Ecto neural progenitor cell (in vitro differentiated cells): ENCODE measurements around the gene CDX2.

ENCODE experiments used
- DNase-seq: peaks from one replicate; pipeline ENCODE4 v3.0.0-alpha.2; 2018; ENCODE audit warnings: low spot score

Gene CDX2

DNA sequence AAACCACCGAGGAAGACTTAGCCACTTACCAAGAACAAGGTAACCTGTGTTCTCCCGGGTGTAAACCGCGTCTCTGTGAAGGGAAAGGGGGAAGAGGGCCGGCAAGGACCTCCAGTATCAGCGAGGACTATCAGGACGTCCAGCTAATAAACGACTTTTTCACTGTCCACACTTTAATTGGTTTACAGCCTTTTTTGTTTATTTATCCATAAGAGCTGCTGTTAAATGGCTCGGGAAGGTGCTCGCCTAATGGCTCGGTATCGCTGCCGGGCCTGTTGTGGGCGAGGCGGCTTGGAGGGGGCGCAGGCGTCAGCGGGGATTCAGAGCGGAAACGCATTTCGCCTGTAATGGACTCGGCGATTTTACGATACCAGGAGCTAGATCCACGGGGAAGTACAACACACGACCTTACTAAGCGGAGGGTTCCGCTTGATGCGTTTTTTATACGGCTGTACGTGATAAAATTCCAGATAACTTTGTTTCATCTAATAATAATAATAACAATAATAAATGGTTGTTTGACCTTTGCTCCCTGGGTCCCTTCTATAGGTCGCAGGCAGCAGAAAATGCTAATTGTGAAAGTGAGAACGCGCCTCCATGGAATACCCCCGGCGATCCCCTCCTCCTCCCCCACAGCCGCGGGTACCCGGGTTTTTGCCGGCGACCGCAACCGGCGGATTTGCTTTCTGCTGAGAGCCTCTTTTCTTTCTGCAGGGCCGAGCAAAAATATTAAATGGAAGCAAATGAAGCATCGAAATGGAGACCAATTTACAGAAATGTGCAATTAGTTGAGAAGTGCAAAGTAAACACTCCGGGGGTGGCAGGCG lies 51.8 kb downstream of the CDX2 start:
- DNase-seq: no peak

DNA sequence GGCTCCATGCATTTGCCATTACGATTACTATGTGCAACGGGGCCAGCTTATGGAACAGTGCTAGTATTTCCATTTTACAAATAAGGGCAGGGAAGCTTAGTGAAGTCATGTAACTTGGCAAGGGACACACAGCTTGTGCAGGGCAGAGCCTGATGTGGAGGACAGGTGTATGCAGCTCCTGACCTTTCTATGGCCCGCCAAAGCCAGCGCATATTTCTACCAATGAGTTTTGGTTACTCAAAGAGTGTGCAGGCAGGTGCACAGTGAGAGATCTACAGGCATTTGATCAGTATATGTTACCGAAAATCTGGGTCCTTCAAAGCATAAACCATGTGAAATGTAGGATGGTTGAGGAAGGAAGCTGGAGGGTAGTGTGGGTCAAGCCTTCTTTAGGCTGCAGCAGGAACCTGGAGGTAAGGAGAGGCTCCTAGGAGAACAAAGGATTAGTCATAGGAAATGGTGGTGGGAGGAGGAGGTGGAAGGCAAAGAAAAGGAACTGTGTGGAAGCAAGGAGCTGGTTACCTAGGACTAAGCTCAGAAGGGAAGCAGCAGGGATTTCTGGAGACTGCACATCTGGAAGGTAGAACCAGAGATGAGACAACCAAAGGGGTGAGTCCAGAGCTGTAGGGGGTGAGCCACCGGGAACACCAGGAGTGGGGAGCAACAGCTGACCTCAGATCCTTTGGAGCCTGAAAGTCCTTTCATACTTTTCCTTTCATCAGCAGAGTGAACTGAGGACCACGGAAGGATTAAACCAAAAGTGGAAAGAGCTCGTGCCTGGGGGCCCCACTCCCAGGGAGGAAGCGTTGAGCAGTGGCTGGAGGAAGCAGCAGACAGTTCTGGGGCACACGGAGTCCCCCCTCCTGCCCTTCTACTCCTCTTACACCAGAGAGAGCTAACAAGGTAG lies 53.6 kb downstream of the CDX2 start:
- DNase-seq: no peak

DNA sequence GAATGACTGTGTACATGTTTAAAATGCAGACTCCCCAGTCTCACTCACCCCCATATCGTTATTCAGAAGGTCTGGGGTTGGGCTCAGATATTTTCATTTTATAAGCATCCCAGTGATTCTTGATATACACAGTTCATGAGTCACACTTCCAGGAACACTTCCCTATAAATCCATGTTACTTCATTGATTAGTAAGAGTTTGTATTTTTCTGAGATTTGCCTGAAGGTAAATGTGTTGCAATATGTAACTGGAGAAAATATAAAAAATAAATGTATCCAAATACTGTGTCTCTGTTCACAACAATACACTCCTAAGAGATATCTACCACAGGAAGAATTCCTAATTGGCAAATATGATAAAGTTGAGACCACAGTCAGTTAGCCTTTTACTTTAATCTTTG lies 56.0 kb downstream of the CDX2 start:
- DNase-seq: no peak

DNA sequence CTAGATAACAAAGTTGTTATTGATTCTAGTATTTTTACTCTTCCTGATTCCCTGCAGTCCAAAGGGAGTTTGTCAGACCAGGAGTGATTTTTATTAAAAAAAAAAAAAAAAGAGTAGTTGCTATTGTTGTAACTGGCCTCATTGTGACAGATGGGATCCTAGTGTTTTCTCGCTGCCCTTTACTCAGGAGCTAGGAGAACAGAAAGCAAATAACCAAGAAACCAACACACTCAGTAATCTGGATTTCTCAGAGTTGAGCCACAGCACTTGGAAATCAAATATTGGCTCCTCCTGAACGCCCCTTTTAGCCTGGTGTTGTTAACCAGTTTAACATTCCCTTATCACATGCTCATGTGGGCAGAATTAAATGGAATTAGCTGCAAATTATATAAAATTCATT lies 57.6 kb downstream of the CDX2 start:
- no peak for DNase-seq
